Activated gamma-delta T cell treated with Interleukin-2 at 50 U/mL for 16 hours (primary cell): ENCODE measurements around the gene MIER2.
"Not testable (repeated sequence)": the region's sequence is repeated elsewhere in the genome, so short reads cannot be mapped to it uniquely, and the experiment has no call there.

Source experiments
- DNase-seq: peaks from one replicate; pipeline ENCODE4 v3.0.0-alpha.2; 2020

Gene MIER2

DNA sequence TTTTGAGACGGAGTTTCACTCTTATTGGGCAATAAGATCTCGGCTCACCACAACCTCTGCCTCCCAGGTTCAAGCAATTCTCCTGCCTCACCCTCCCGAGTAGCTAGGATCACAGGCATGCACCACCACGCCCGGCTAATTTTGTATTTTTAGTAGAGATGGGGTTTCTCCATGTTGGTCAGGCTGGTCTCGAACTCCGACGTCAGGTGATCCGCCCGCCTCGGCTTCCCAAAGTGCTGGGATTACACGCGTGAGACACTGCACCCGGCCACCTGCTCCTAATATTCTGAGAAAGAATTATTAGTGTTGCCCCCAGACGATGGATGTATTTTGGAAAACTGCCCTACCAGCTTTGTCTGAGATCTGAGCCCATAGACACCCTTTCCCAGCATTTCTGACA lies 10.9 kb upstream of the MIER2 start:
- DNase-seq = not testable (repeated sequence)

DNA sequence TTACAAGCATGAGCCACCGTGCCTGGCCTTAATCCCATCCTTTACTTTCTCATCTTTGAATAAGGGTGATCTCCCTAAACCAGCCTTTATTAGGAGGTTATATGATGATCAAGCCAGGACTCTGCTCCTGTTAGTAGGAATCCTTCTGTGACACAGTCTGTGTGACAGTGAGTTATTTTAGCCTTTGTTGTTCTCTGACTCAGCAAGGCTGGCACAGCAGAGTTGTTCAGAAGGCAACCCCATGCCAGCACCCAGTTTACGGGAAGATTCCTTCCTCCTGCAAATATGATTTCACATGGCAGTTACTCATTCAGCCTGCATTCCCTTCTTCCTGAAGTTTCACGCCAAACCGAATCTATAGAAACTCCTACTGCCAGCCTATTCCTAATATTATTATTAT lies 10.5 kb upstream of the MIER2 start:
- no peak for DNase-seq

DNA sequence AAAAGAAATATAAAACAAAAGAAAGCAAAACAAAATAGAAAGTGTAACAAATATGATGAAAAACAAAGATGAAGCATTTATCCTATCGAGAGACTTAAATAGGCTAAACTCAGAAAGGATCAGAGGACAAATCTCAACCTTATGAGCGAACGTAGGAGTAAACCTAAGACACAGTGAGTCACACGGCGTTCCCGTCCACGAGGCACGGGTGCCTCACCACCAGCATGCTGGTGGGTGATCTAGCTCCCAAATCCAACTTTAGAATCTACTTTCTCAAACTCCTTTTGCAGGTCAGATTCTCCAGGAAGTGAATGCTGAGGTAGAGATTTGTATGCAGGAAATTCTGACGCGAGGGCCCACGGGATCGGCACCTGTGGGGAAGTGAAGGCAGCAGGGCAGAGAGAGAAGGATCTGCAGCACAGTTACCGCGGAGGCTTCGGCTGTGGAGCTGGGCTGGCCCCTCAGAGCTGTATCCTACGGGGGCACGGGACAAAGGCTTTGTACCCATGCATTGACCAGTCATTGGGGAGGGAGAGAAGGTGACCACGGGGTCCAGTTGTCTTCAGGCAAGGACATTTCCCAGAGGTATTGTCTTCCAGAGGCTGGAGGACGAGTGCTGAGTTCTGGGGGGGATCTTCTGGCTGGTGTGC lies 7.5 kb upstream of the MIER2 start:
- no peak for DNase-seq

DNA sequence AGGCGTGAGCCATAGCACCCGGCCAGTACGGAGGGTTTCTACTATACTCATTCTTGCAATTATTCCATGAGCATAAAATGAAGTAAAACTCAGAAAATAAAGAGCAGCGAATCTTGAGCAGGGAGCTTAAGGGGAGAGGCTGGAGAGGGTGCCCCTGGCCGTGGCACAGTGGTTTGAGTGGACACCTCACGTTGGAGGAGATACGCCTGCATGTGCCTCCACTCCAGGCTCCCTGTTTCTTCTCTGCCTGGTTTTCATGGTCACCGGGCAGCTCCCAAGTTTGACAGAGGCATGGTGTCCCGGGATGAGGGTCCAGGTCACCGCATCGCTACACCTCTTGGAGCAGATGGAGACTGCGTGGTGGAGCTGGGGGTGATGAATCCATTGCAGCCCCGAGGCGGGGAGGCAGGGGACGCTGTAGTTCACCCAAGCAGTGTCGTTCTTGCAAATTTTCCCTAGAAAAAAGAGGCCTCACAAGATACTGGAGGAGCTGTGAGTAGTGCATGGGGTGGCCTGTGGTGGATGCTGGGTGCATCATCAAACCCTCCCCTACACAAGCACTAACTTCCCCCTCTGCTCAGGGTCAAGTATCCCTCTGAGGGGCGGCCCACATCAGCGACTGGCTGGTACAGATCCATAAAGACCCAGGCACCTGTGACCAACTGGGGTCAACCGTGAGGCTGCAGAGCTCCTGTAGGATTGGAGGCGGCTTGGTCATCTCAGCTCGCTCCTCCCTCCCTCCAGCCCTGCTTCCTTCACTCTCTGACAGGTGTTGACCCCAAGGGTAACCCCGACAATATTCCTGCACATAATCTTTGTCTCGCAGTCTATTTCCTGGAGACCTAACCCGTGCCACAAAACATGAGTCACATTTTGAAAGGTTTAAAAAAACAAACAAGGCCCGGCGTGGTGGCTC lies 3.6 kb upstream of the MIER2 start:
- DNase-seq = no peak

DNA sequence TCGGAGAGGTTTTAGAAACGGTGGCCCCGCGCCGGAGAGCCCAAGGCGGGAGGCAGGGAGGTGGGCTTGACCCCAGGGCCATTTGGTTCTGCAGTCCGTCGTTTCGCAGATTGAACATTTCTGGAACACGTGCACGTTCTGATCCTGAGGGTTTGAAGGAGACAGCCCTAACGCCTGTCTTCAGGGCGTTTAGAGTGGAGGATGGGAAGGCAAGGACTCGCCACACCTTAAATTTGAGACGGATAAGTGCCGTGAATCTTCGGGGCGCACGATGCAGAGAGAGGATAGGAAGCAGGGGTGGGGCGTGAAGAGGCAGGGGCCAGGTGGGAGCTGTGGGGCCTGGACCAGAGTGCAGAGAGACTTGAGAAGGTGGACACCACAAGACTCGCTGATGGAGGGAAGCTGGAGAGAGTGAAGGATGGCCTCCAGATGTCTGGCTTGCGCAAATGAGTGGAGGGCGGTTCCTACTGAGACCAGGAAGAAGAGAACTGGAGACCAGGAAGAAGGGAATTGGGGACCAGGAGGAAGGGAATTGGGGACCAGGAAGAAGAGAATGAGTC lies 804 bp upstream of the MIER2 start:
- DNase-seq = no peak

DNA sequence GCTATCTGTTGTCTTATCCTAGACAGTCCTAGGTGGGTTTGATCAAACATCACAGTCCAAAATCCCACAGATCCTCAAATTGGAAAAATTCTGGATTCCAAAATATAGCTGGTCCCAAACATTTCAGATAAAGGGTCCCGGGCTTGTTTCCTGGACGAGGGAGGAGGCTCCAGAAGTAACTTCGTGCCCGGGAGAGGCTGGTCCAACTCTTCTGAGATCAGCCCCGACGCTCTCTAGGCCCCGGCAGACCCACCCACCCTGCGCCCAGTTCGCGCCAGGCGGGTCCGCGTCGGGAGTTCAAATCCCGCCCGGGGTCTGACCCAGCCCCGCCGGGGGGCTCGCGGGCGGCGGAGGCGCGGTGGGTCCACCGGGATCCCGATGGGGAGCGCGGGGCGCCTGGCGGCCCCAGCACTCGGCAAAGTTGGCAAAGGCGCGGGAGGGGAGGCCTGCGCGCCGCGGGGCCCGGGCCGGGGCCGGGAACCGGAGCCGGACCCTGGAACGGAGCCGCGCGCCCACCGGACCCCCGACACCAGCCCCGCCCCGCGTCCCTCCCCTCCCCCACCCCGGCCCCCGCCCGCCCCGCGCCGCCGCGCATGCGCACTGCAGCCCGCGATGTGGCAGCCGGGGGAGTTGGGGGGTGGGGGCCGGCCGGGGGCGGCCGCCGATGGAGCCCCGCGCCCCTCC lies 513 bp downstream of the MIER2 start:
- no peak for DNase-seq

DNA sequence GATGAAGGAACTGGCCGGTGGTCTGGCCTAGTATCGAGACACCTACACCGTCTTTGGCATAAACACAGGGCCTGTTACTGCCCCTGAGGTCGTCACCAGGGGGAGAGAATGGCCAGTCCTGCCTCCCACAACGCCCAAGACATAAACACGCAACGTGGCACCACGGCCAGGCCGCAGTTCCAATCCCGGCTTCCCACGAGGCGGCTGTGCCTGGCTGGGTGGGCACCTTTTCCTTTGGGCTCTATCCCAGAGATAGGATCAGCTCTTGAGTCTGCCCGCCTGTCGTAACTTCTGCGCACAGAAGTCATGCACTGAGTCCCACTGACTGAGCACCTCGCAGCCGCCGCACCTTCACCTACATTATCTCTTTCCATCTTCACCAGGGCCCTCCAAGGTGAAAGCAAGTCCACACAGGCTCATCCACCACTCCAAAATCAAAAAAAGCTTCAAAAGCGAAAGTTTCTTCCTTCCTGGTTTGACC lies 1.1 kb downstream of the MIER2 start:
- no peak for DNase-seq

DNA sequence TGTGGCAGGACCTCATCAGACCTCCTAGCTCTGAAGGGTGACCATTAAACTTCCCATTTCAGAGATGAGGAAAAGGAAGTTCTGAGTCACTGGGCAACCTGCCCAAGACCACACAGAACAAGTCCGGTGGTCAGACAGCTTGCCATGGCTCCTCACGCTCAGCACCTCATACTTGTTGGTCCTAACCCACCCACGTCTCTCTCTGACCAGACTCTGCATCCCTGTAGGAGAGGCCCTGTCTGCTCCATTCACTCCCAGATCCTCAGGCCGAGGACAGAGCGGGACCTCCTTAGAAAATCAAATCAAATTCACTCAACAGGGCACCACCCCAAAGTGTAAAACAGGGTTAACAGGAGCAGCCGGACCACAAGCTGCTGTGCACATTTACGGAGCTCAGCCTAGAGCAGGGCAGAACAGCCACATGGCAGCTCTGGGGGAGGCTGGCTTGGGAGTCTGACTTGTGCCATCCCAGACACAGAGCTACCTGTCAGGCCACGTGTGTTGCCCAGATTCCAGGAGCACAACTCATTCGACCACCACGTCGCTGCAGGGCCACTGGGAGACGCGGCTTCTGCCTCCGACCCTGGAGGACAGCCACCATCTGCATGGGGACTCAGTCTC lies 1.7 kb downstream of the MIER2 start:
- DNase-seq = no peak

DNA sequence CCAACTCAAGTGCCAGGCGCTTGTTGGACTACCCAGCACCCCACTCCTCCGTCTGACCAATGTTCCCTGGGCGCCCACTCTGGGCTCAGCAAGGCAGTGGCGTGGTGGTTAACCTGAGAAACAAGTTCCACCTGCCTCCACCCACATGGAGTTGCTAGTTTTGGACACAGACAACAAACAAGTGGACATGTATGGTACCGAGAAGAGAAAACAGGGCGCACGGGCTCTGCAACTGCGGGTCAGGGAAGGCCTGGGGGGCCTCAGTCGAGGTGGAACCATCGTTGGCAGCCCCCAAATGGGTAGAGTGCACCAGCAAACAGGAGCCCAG lies 2.5 kb downstream of the MIER2 start:
- no peak for DNase-seq

DNA sequence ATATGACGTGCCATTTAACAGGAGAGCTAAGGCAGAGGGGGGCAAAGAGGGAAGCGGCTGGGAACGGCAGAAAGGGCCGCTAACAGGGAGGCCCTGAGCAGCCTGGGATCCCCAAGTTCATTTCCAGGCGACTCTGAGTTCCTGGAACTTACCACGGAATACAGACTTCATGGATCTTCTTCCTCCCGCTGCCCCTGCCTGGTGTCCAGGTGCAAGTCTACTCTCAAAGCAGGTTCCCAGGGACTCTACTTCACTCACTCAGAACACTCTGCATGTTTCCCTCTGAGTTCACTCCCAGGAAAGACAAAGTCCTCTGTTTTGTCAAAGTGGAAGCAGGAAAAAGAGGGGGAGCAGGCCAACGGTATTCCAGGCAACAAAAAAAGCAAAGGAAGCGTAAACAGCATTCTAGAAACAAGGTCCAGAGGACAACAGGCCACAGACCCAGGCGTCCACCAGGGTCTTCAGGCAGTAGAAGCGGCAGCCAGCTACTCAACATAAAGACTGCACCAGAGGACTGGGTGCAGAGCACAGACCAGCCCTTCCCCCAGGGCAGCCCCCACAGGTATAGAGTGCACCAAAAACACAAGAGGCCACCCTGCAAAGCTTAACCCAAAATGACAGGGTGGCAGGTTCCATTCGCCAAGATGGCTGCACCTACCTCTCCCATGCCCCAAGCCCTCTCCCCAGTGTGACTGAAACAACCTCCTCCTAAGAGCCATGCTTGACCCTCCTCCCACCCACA lies 3.0 kb downstream of the MIER2 start:
- no peak for DNase-seq

DNA sequence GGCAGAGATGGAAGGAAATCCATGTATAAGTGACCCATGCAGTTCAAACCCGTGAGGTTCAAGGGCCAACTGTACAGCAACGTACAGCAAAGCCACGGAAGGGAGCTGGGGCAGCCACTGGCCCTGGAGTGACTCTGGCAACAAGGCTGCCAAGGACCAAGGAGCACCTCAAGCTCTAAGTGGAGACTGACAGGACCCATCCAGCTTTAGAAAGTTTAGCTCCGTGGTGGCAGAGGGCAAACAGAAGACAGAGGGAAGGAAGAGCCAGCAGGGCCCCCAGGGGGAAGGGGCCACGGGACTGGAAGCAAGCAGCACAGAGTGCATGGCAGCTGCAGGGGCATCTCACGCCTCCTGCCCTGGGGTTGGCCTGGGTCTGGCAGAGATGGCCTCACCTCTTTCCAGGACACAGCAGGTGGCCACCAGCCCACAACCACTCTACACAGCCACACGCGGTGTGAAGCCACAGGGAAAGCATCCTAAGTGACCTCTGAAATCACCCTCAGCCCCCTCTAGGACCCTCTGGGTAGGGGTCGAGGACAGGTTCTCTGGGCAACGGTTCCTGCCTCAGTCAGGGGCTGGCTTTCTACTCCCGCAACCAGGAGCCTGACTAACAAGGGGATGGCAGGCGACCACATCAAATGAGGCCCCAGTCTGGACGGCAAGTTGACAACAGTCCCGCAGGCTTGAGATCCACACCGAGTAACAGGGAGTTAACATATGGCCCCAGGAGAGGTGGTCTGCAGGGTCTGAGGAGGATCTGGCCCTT lies 3.8 kb downstream of the MIER2 start:
- DNase-seq = no peak

DNA sequence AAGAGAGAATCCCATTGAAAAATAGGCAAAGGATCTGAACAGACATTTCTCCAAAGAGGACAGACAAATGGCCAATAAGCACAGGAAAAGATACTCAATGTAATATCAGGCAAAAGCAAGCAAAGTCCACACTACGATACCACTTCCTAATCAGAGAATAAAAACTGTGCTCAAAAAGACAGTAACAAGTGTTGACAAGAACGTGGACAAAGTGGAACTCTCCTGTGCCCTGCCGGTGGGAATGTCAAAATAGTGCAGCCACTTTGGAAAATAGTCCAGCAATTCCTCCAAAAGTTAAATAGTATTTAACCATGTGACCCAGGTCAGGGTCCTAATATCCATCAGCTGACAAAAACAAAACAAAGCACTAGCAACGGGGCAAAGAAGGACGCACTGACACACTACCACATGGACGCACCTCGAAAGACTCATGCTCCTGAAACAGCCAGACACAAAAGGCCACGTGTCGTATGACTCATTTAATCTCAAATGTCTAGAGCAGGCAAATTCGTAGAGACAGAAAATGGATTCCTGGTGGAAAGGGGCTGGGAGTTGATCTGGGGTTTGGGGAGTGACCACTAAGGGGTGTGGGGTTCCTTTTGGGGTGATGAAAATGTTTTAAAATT lies 5.2 kb downstream of the MIER2 start:
- DNase-seq = no peak

DNA sequence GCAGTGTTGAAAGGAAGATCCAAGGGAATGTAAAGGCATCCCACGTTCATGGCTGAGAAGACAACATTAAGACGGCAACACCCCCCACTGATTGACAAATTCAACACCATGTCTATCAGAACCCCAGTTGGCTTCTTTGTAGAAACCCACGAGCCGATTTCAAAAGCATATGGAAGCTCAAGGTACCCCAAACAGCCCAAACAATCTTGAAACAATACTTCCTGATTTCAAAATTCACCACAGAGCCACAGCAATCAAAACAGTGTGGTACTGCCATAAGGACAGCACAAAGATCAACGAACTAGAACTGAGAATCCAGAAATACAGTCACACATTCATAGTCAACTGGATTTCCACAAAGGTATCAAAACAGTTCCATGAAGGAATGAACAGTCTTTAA lies 6.2 kb downstream of the MIER2 start:
- no peak for DNase-seq

DNA sequence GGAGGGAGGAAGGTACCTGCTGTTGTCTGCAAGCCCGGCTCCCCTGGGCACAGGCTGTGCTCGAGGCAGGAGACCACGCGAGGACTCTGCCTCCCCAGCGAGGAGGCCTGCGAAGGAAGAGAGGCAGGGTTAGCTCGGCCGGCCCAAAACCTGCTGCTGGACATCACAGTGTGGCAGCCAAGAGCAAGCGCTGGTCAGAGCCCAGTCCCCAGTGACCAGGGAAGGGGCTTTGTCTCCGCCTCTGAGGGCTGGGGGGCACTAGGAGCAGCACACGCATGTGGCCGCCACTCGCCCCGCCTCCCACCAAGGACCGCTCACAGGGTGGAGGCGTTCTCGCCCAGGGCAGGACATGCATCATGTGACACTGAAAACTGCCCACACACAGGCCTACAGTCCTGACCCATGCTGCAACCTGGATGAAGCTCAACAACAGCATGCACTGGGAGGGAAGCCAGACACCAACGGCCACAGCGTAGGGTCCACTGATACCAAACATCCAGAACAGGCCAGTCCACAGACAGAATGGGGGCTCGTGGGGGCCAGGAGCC lies 8.5 kb downstream of the MIER2 start:
- no peak for DNase-seq

DNA sequence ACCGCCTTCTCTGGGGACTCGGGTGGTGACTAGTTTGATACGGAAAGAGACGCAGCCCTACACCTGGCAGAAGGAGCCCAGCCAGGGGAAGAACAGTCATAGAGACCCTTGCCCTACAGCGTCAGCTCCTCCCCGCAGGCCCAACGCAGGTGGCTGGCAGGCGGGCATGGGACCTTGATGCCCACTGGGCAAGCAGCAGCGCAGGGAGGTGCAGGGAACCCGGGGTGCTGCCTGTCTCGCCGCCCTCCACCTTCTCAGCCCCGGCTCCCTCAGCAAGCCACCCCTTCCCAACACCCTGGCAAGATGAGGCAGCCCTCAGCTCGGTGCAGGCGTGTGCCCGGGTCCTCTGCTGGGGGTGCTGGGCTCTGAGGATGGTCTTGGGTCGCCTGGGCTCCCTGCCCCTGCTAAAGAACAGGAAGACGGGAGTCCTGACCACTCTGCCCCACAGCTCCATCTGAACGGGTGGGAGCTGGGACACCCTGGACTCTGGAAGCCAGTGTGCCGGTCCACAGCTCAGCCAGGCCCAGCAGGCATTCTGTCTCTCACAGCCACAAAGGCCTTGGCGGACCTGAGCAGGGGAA lies 9.0 kb downstream of the MIER2 start:
- DNase-seq = no peak

DNA sequence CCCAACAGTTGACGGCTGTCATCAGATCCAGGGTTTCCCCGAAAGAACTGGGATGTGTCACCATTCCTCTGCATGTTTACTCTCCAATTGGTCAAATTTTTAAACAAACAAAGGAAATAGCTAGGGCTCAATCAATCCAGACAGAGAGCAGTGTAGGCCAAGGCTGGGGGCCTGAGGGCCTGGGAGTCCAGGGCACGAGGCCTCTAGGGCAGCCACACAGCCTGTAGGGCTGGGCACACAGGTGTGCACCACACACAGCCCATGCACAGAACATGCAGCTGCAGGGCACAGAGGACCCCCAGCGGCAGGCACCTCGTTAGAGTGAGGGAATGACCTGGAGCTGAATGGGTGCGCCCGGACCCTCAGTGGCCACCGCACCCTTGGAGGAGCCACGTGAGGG lies 9.5 kb downstream of the MIER2 start:
- no peak for DNase-seq

DNA sequence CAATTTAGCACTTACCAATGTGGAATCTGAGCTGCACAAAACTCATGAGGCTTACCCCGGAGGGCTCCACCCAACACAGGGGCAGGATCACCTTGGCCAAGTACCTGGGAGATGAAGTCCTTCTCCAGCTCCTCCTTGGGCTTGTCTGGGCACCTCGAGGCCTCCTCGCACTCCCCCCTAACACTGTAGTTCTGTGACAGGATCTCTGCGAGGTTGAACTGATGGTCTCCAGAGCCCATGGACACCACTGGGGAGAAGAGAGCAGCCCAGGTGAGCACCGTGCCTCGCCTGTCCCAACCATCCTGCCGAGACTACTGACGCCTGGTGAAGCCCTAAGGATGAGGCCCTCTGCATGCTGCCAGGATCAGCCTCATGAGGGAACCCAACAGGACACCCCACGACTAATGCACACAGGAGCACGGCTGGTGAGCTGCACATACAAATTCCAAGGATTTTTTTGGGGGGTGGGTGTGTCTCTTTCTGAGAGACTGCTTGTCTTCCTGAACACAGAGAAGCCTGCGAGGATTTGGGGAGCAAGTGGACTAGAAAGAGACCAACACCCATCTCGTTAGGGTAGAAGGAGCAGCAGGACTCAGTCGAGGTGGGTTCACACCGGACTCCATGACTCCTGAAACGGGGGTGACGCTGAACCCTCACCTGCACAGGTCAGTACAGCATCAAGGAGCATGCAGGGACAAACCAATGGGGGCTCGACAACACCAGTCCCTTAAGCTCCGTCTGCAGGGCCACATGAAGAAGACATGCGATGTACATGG lies 10.1 kb downstream of the MIER2 start:
- no peak for DNase-seq

DNA sequence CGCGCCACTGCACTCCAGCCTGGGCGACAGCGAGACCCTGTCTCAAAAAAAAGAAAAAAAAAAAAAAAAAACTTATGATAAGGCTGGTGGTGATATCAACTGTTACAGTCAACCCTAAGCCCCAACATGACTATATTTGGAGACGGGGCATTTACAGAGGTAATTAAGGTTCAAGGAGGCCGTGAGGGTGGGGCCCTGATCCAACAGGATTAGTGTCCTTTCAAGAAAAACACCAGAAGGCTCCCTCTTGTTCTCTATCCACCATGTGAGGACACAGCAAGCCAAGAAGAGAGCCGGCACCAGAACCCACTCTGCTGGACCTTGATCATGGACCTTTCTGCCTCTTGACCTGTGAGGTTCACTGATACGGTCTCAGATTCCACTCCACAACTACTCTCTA lies 14.1 kb downstream of the MIER2 start:
- no peak for DNase-seq

DNA sequence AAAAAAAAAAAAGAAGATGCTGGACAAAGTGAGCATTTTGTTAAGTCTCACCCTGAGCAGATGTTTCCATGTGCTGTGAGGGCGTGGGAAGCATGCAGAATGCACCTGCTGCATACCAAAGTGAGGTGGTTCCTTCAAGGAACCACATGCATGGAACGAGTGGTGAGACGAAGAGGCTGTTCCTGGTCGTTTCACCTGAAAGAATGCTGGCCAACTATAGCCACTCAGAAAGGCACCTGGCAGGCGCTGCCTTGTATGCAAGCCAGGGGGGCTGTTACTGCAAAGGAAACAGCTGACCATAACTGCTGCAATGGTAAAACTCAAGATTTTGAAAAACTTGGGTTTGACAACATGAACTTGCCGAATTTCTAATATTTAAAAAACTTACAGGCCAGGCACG lies 14.7 kb downstream of the MIER2 start:
- no peak for DNase-seq
